Measurements from ENCODE around the gene INSYN2B.

- TF ChIP-seq CTCF (IDR thresholded peaks at IDR 0.05) (no peak), EP300 (IDR thresholded peaks at IDR 0.05) (no peak)
These were observed 19.3 kb upstream of the INSYN2B start for GRCh38 chr5:169999621-170000020.

All from ovary (tissue), 3 donors.